HEK293 (cell line): ENCODE results near the gene SPTA1.

Source experiments
- CTCF ChIA-PET: fragments of 350-600 bp; formaldehyde crosslinking; extraction: SDS; loops from one replicate; lab custom pipeline; 2021; ENCODE audit warnings: antibody characterized with exemption; lab: Yijun Ruan, JAX
- POLR2A ChIA-PET: fragments of 300-600 bp; formaldehyde crosslinking; extraction: SDS; loops from one replicate; lab custom pipeline; 2020; ENCODE audit warnings: antibody characterized with exemption, inconsistent platforms; lab: Yijun Ruan, JAX
- H3K27ac ChIP-seq: fragments of 200-500 bp; sonication (Bioruptor generic); 2 replicates; pipeline ENCODE4 v1.5.1; 2014; ENCODE audit warnings: low read depth, low read length, control low read depth, inconsistent platforms; ENCODE audit errors: extremely low read depth
- H3K36me3 ChIP-seq, 2 experiments: fragments of 200-500 bp in 1 of 2; sonication (Bioruptor generic) in 1 of 2; 1 replicate in 1 of 2; 2 replicates in 1 of 2; pipeline ENCODE4 v1.5.1; 2014 to 2017; ENCODE audit warnings: inconsistent platforms in 2 of 2, low read length in 2 of 2; ENCODE audit not compliant: control insufficient read depth in 2 of 2, insufficient read depth in 1 of 2
- H3K4me1 ChIP-seq: fragments of 200-500 bp; sonication (Bioruptor generic); 2 replicates; pipeline ENCODE4 v1.5.1; 2014; ENCODE audit warnings: mild to moderate bottlenecking, low read length, inconsistent platforms; ENCODE audit not compliant: control insufficient read depth, insufficient read depth
- H3K4me3 ChIP-seq: 2 replicates; pipeline ENCODE4 v1.5.1; 2011; ENCODE audit warnings: low read depth, mild to moderate bottlenecking, control low read depth, low read length, moderate library complexity
- H3K9me3 ChIP-seq: fragments of 200-500 bp; sonication (Bioruptor generic); 2 replicates; pipeline ENCODE4 v1.5.1; 2014; ENCODE audit warnings: low read depth, low read length, inconsistent platforms; ENCODE audit not compliant: control insufficient read depth, insufficient read depth
- GFI1B ChIP-seq: fragments of 450-650 bp; formaldehyde crosslinking; IDR thresholded peaks from 2 replicates; pipeline ENCODE4 v1.5.1; 2016; ENCODE audit warnings: missing biosample characterization, missing genetic modification characterization
- KLF8 ChIP-seq: fragments of 450-650 bp; formaldehyde crosslinking; IDR thresholded peaks from 2 replicates; pipeline ENCODE4 v1.5.1; 2016; ENCODE audit warnings: missing biosample characterization, missing genetic modification characterization
- KLF9 ChIP-seq: fragments of 450-650 bp; formaldehyde crosslinking; IDR thresholded peaks from 2 replicates; pipeline ENCODE4 v1.5.1; 2016; ENCODE audit warnings: missing biosample characterization, missing genetic modification characterization, low read depth
- REST ChIP-seq: fragments of 450-650 bp; formaldehyde crosslinking; IDR thresholded peaks from 2 replicates; pipeline ENCODE4 v1.5.1; 2016; ENCODE audit warnings: missing biosample characterization, missing genetic modification characterization
- ZBTB10 ChIP-seq: fragments of 450-650 bp; formaldehyde crosslinking; IDR thresholded peaks from 2 replicates; pipeline ENCODE4 v1.5.1; 2016; ENCODE audit warnings: missing biosample characterization, missing genetic modification characterization
- ZBTB20 ChIP-seq: fragments of 450-650 bp; formaldehyde crosslinking; IDR thresholded peaks from 2 replicates; pipeline ENCODE4 v1.5.1; 2016; ENCODE audit warnings: missing biosample characterization, missing genetic modification characterization
- ZBTB21 ChIP-seq: fragments of 450-650 bp; formaldehyde crosslinking; IDR thresholded peaks from 2 replicates; pipeline ENCODE4 v1.5.1; 2017; ENCODE audit warnings: missing biosample characterization, missing genetic modification characterization
- ZFP69B ChIP-seq: fragments of 450-650 bp; formaldehyde crosslinking; IDR thresholded peaks from 2 replicates; pipeline ENCODE4 v1.5.1; 2016; ENCODE audit warnings: missing biosample characterization, missing genetic modification characterization
- ZIC2 ChIP-seq: fragments of 450-650 bp; formaldehyde crosslinking; IDR thresholded peaks from 2 replicates; pipeline ENCODE4 v1.5.1; 2016; ENCODE audit warnings: missing biosample characterization, missing genetic modification characterization
- ZNF155 ChIP-seq: fragments of 450-650 bp; formaldehyde crosslinking; IDR thresholded peaks from 2 replicates; pipeline ENCODE4 v1.5.1; 2016; ENCODE audit warnings: missing biosample characterization, missing genetic modification characterization
- ZNF184 ChIP-seq: fragments of 450-650 bp; IDR thresholded peaks from 2 replicates; pipeline ENCODE4 v1.5.1; 2018; ENCODE audit warnings: missing biosample characterization, mild to moderate bottlenecking, missing genetic modification characterization
- ZNF2 ChIP-seq: fragments of 450-650 bp; formaldehyde crosslinking; IDR thresholded peaks from 2 replicates; pipeline ENCODE4 v1.5.1; 2016; ENCODE audit warnings: missing biosample characterization, missing genetic modification characterization
- ZNF214 ChIP-seq: fragments of 450-650 bp; formaldehyde crosslinking; IDR thresholded peaks from 2 replicates; pipeline ENCODE4 v1.5.1; 2017; ENCODE audit warnings: missing biosample characterization, mild to moderate bottlenecking, missing genetic modification characterization, borderline replicate concordance
- ZNF223 ChIP-seq: fragments of 450-650 bp; formaldehyde crosslinking; IDR thresholded peaks from 2 replicates; pipeline ENCODE4 v1.5.1; 2016; ENCODE audit warnings: missing biosample characterization, missing genetic modification characterization
- ZNF324 ChIP-seq: fragments of 450-650 bp; formaldehyde crosslinking; IDR thresholded peaks from 2 replicates; pipeline ENCODE4 v1.5.1; 2016; ENCODE audit warnings: missing biosample characterization, missing genetic modification characterization
- ZNF335 ChIP-seq: fragments of 450-650 bp; formaldehyde crosslinking; conservative IDR thresholded peaks from 2 replicates; pipeline ENCODE4 v1.5.1; 2016; ENCODE audit warnings: missing biosample characterization, missing genetic modification characterization
- ZNF391 ChIP-seq: fragments of 450-650 bp; formaldehyde crosslinking; IDR thresholded peaks from 2 replicates; pipeline ENCODE4 v1.5.1; 2016; ENCODE audit warnings: low read depth, missing biosample characterization, missing genetic modification characterization, borderline replicate concordance
- ZNF560 ChIP-seq: fragments of 450-650 bp; formaldehyde crosslinking; IDR thresholded peaks from 2 replicates; pipeline ENCODE4 v1.5.1; 2017; ENCODE audit warnings: missing biosample characterization, missing genetic modification characterization, borderline replicate concordance
- ZNF596 ChIP-seq: fragments of 450-650 bp; IDR thresholded peaks from 2 replicates; pipeline ENCODE4 v1.5.0; 2018; ENCODE audit warnings: missing biosample characterization, mild to moderate bottlenecking, missing genetic modification characterization, moderate library complexity
- ZNF692 ChIP-seq: fragments of 450-650 bp; formaldehyde crosslinking; IDR thresholded peaks from 2 replicates; pipeline ENCODE4 v1.5.1; 2016; ENCODE audit warnings: missing biosample characterization, missing genetic modification characterization
- ZNF707 ChIP-seq: fragments of 450-650 bp; formaldehyde crosslinking; IDR thresholded peaks from 2 replicates; pipeline ENCODE4 v1.5.1; 2016; ENCODE audit warnings: missing biosample characterization, missing genetic modification characterization
- ZNF768 ChIP-seq: fragments of 450-650 bp; formaldehyde crosslinking; IDR thresholded peaks from 2 replicates; pipeline ENCODE4 v1.5.1; 2018; ENCODE audit warnings: missing biosample characterization, mild to moderate bottlenecking, missing genetic modification characterization
- ZNF830 ChIP-seq: fragments of 450-650 bp; IDR thresholded peaks from 2 replicates; pipeline ENCODE4 v1.5.0; 2018; ENCODE audit warnings: missing biosample characterization, missing genetic modification characterization, low read depth, mild to moderate bottlenecking, moderate library complexity
- ZSCAN30 ChIP-seq: fragments of 450-650 bp; IDR thresholded peaks from 2 replicates; pipeline ENCODE4 v1.5.1; 2018; ENCODE audit warnings: missing biosample characterization, mild to moderate bottlenecking, missing genetic modification characterization, moderate library complexity

Gene SPTA1

GRCh38 chr1:158613764-158614163, 72.8 kb downstream of the SPTA1 start:
- Histone ChIP-seq H3K36me3 (no peaks in the 10 kb centered on the region), H3K27ac (no peak overlapping the region), H3K4me3 (no peak overlapping the region), H3K4me1 (no peaks in the 10 kb centered on the region), H3K9me3 (no peaks in the 10 kb centered on the region)
- POLR2A ChIA-PET, result no interaction called here
- no peak for TF ChIP-seq ZNF391 (tag by site-specific recombination)
- no peak for TF ChIP-seq ZNF560 (tag by site-specific recombination)
- no peak for TF ChIP-seq ZNF830 (tag by site-specific recombination)
- TF ChIP-seq ZNF214 (tag by site-specific recombination), result no peak
- TF ChIP-seq ZNF707 (tag by site-specific recombination), result no peak
- no peak for TF ChIP-seq ZBTB10 (tag by site-specific recombination)
- TF ChIP-seq ZNF155 (tag by site-specific recombination), result no peak
- TF ChIP-seq REST, result no peak
- no peak for TF ChIP-seq KLF9 (tag by site-specific recombination)
- TF ChIP-seq ZNF692 (tag by site-specific recombination), result no peak
- TF ChIP-seq ZNF768 (tag by site-specific recombination), result no peak
- TF ChIP-seq ZNF596 (tag by site-specific recombination), result no peak
- no peak for TF ChIP-seq ZBTB21 (tag by site-specific recombination)
- TF ChIP-seq ZSCAN30 (tag by site-specific recombination), result no peak
- no peak for TF ChIP-seq ZNF324 (tag by site-specific recombination)
- no peak for TF ChIP-seq GFI1B (tag by site-specific recombination)
- TF ChIP-seq ZNF184 (tag by site-specific recombination), result no peak
- CTCF ChIA-PET, result no interaction called here

GRCh38 chr1:158611916-158612315, 74.6 kb downstream of the SPTA1 start:
- Histone ChIP-seq H3K27ac (no peak overlapping the region), H3K4me3 (no peak overlapping the region), H3K4me1 (no peaks in the 10 kb centered on the region), H3K9me3 (no peaks in the 10 kb centered on the region), H3K36me3 (no peaks in the 10 kb centered on the region)
- POLR2A ChIA-PET, result no interaction called here
- CTCF ChIA-PET, result no interaction called here
- no peak for TF ChIP-seq ZNF335 (tag by site-specific recombination)
- TF ChIP-seq KLF8, result no peak
- TF ChIP-seq ZBTB20, result no peak
- TF ChIP-seq KLF9 (tag by site-specific recombination), result no peak
- no peak for TF ChIP-seq ZNF2 (tag by site-specific recombination)
- no peak for TF ChIP-seq ZFP69B (tag by site-specific recombination)
- no peak for TF ChIP-seq ZIC2 (tag by site-specific recombination)
- TF ChIP-seq ZNF223 (tag by site-specific recombination), result no peak
- TF ChIP-seq, all 188 proteins: peak for 0
